Kidney (tissue), 14 donors: ENCODE data around the gene DDIT3. TPM values are rescaled to one million over a fixed set of nuclear protein-coding genes. Genes with fewer than 3 reads are reported as not detected.

Experiments used
- DNase-seq, 5 donors: peaks; one replicate each; pipeline ENCODE4 v3.0.0-alpha.2; 2013 to 2020
- FAIRE-seq: peaks from 2 replicates; lab custom pipeline; 2012; peaks lifted over from hg19 to GRCh38; lab: Jason Lieb, UNC
- H3K27ac ChIP-seq, 2 donors: one replicate each; pipeline ENCODE4 v1.7.0; 2013; ENCODE audit warnings: low read depth in 2 of 2, low read length in 2 of 2, inconsistent platforms in 1 of 2
- H3K27me3 ChIP-seq: one replicate; pipeline ENCODE4 v1.7.1; 2013; ENCODE audit warnings: low read length, inconsistent platforms; ENCODE audit not compliant: control insufficient read depth, insufficient read depth
- H3K36me3 ChIP-seq, 3 donors: one replicate each; pipeline versions ENCODE4 v1.7.0 to v1.7.1; 2013; ENCODE audit warnings: low read length in 3 of 3, control low read depth in 1 of 3, inconsistent platforms in 1 of 3; ENCODE audit not compliant: insufficient read depth in 3 of 3, control insufficient read depth in 2 of 3
- H3K4me1 ChIP-seq, 3 donors: one replicate each; pipeline versions ENCODE4 v1.7.0 to v1.7.1; 2013; ENCODE audit warnings: low read length in 3 of 3, inconsistent platforms in 1 of 3, low read depth in 1 of 3; ENCODE audit not compliant: control insufficient read depth in 2 of 3, insufficient read depth in 2 of 3
- H3K4me3 ChIP-seq, 3 donors: one replicate each; pipeline versions ENCODE4 v1.7.0 to v1.8.1; 2013; ENCODE audit warnings: low read length in 3 of 3, control low read depth in 1 of 3, inconsistent platforms in 1 of 3
- H3K9ac ChIP-seq, 3 donors: one replicate each; pipeline versions ENCODE4 v1.7.0 to v1.7.1; 2013; ENCODE audit warnings: low read length in 3 of 3, control low read depth in 1 of 3, inconsistent platforms in 1 of 3
- H3K9me3 ChIP-seq, 3 donors: one replicate each; pipeline versions ENCODE4 v1.7.0 to v1.7.1; 2013; ENCODE audit warnings: low read length in 3 of 3, control low read depth in 1 of 3, inconsistent platforms in 1 of 3; ENCODE audit not compliant: control insufficient read depth in 2 of 3, insufficient read depth in 1 of 3
- CTCF ChIP-seq: IDR thresholded peaks from 3 replicates; pipeline ENCODE4 v1.5.1; 2012; ENCODE audit warnings: mild to moderate bottlenecking, moderate library complexity, borderline replicate concordance; ENCODE audit not compliant: insufficient read depth; ENCODE audit errors: extremely low read depth
- intact Hi-C: fragments of 100-400 bp; cut with DNase I; formaldehyde crosslinking; loops from one replicate; pipeline ENCODE4 v1.11.1; 2022
- polyA plus RNA-seq: library from polyadenylated mRNA; stranded (reverse); fragments of 350-450 nt; fragmentation: Illumina TruSeq; extraction: RNeasy Lipid Tissue Mini Kit (QIAGEN cat#74804); gene quantifications from one replicate; pipeline ENCODE4 v1.2.3, GENCODE V29; 2014; ENCODE audit warnings: low read depth, low replicate concordance; ENCODE audit not compliant: insufficient read depth
- total RNA-seq: library from RNA; stranded (reverse); fragmentation: NEBNext Ultra II Directional; extraction: Animal tissue kit (Norgen Biotek cat#: 25700); gene quantifications from one replicate; pipeline ENCODE4 v1.2.1, GENCODE V29; 2021
- donor health status: control.
- donor health status: control.
- donor health status: control.
- donor health status: control.
- donor health status: control.
- donor health status: DM: yes; HTN: yes; CAD: no.
- donor health status: Normal renal cell carcinoma (clear cell type).

DDIT3 gene
- total and polyA plus RNA-seq, 2 donors from 2014 or later, result 34.1 to 83.1 TPM

- Histone ChIP-seq H3K9me3 (no peaks in the 10 kb centered on the region), H3K9ac (no peak overlapping the region), H3K4me3 (no peak overlapping the region), H3K27ac (no peak overlapping the region), H3K36me3 (peaks cover 17 to 76% (median 44%) of the 10 kb centered on the region in 3 donors), H3K27me3 (no peaks in the 10 kb centered on the region), H3K4me1 (no peaks in the 10 kb centered on the region)
- DNase-seq (no peak), FAIRE-seq (no peak)
- no peak for TF ChIP-seq CTCF
- intact Hi-C loops, result no loop called here
Observed at GRCh38 chr12:57530396-57531142, 10.3 kb upstream of the DDIT3 start.

- Histone ChIP-seq H3K27me3 (no peaks in the 10 kb centered on the region), H3K27ac (no peak overlapping the region), H3K9ac (no peak overlapping the region), H3K4me3 (no peak overlapping the region), H3K36me3 (peaks cover 17 to 75% (median 39%) of the 10 kb centered on the region in 3 donors), H3K9me3 (no peaks in the 10 kb centered on the region), H3K4me1 (peaks cover 0 to 3% (median 0%) of the 10 kb centered on the region in 3 donors)
- DNase-seq (no peak), FAIRE-seq (no peak)
- intact Hi-C loops, result no loop called here
- TF ChIP-seq CTCF, result no peak
Observed at GRCh38 chr12:57529831-57530230, 9.5 kb upstream of the DDIT3 start.

GRCh38 chr12:57528831-57529555 lies 8.7 kb upstream of the DDIT3 start:
- FAIRE-seq (no peak), DNase-seq (no peak)
- H3K27ac ChIP-seq, result no peak overlapping the region
- H3K9ac ChIP-seq, result no peak overlapping the region
- no peaks in the 10 kb centered on the region for H3K27me3 ChIP-seq
- peaks cover 0 to 11% (median 5%) of the 10 kb centered on the region in 3 donors for H3K4me1 ChIP-seq
- intact Hi-C loops, result no loop called here
- no peaks in the 10 kb centered on the region for H3K9me3 ChIP-seq
- H3K36me3 ChIP-seq, result peaks cover 14 to 74% (median 32%) of the 10 kb centered on the region in 3 donors
- no peak overlapping the region for H3K4me3 ChIP-seq
- TF ChIP-seq CTCF, result no peak
